GM18873 (cell line): ENCODE data around the gene PMEPA1.

Experiments
- ATAC-seq: cut with Tn5 transposase; IDR thresholded peaks from one replicate; pipeline ENCODE4 v1.9.1; 2021; ENCODE audit warnings: mild to moderate bottlenecking, moderate library complexity, moderate number of reproducible peaks; ENCODE audit not compliant: unreplicated experiment, low FRiP score

PMEPA1 gene

GRCh38 chr20:57696401-57696961, 13.3 kb downstream of the PMEPA1 start:
- no peak for ATAC-seq

- ATAC-seq, result no peak
Measured at GRCh38 chr20:57695940-57696339, 13.9 kb downstream of the PMEPA1 start.

GRCh38 chr20:57695012-57695411, 14.8 kb downstream of the PMEPA1 start:
- no peak for ATAC-seq

- ATAC-seq, result no peak
Measured at GRCh38 chr20:57694481-57694880, 15.3 kb downstream of the PMEPA1 start.

- ATAC-seq, result no peak
Measured at GRCh38 chr20:57693670-57694329, 16.0 kb downstream of the PMEPA1 start.

- ATAC-seq, result no peak
Measured at GRCh38 chr20:57693002-57693582, 16.7 kb downstream of the PMEPA1 start.

- no peak for ATAC-seq
Measured at GRCh38 chr20:57692393-57692792, 17.4 kb downstream of the PMEPA1 start.

GRCh38 chr20:57691699-57692098, 18.1 kb downstream of the PMEPA1 start:
- no peak for ATAC-seq

GRCh38 chr20:57690525-57690924, 19.3 kb downstream of the PMEPA1 start:
- ATAC-seq, result no peak

- no peak for ATAC-seq
Measured at GRCh38 chr20:57689745-57690481, 19.9 kb downstream of the PMEPA1 start.

- ATAC-seq, result no peak
Measured at GRCh38 chr20:57688864-57689263, 21.0 kb downstream of the PMEPA1 start.

- no peak for ATAC-seq
Measured at GRCh38 chr20:57688295-57688694, 21.5 kb downstream of the PMEPA1 start.

GRCh38 chr20:57686931-57687652, 22.7 kb downstream of the PMEPA1 start:
- ATAC-seq, result no peak

GRCh38 chr20:57685146-57685758, 24.6 kb downstream of the PMEPA1 start:
- ATAC-seq, result no peak

- ATAC-seq, result no peak
Measured at GRCh38 chr20:57684808-57685140, 25.0 kb downstream of the PMEPA1 start.

- no peak for ATAC-seq
Measured at GRCh38 chr20:57683881-57684807, 25.7 kb downstream of the PMEPA1 start.

- no peak for ATAC-seq
Measured at GRCh38 chr20:57683287-57683686, 26.5 kb downstream of the PMEPA1 start.

- ATAC-seq, result peak; percentile 21
Measured at GRCh38 chr20:57682184-57683101, 27.4 kb downstream of the PMEPA1 start.
